Measurements from ENCODE around the gene MYBBP1A. TPM values are rescaled to one million over a fixed set of nuclear protein-coding genes. Genes with fewer than 3 reads are reported as not detected.

MYBBP1A gene
- total and polyA plus RNA-seq, 2 experiments from 2014 or later: 23.7 to 44.1 TPM

- Histone ChIP-seq H3K4me1 (ENCODE audit: insufficient read depth) (peaks cover 50% of the 10 kb centered on the region), H3K79me2 (peaks cover 28% of the 10 kb centered on the region), H3K27me3 (no peaks in the 10 kb centered on the region), H3K9me3 (ENCODE audit: low read depth) (no peaks in the 10 kb centered on the region), H2AFZ (no peak overlapping the region), H3K27ac (peak overlapping the region; percentile 96), H3K36me3 (replicated peaks; ENCODE audit: insufficient read depth, low read depth) (no peaks in the 10 kb centered on the region), H4K20me1 (ENCODE audit: insufficient read depth, poor library complexity, severe bottlenecking) (no peaks in the 10 kb centered on the region), H3K4me3 (no peak overlapping the region), H3K9me2 (replicated peaks; ENCODE audit: insufficient read depth) (no peaks in the 10 kb centered on the region), H3K4me2 (peak overlapping the region; percentile 69)
- no peak for TF ChIP-seq EZH2 (IDR thresholded peaks at IDR 0.05; ENCODE audit: borderline replicate concordance)
- no peak for TF ChIP-seq CTCF (IDR thresholded peaks at IDR 0.05; ENCODE audit: poor library complexity)
- TF ChIP-seq EZH2phosphoT487 (IDR thresholded peaks at IDR 0.05; ENCODE audit: low read depth, severe bottlenecking, unreplicated experiment): no peak
- no peak for DNase-seq (ENCODE audit: low spot score)
- 98% methylated on average over 4 of the region's 4 CpGs for whole genome bisulfite sequencing (ENCODE audit: low lambda C conversion rate, missing lambda C conversion rate)
These were observed 46.1 kb upstream of the MYBBP1A start for GRCh38 chr17:4601326-4601725.

- no peak for TF ChIP-seq EZH2 (IDR thresholded peaks at IDR 0.05; ENCODE audit: borderline replicate concordance)
- peak; percentile 13 for TF ChIP-seq CTCF (IDR thresholded peaks at IDR 0.05; ENCODE audit: poor library complexity)
- WGBS (ENCODE audit: low lambda C conversion rate, missing lambda C conversion rate): 26% methylated on average over 13 of the region's 13 CpGs
- H3K4me2 ChIP-seq: peak overlapping the region; percentile 69
- peaks cover 32% of the 10 kb centered on the region for H3K79me2 ChIP-seq
- H3K27ac ChIP-seq: peak overlapping the region; percentile 96
- H3K9me3 ChIP-seq (ENCODE audit: low read depth): no peaks in the 10 kb centered on the region
- H3K9me2 ChIP-seq (replicated peaks; ENCODE audit: insufficient read depth): no peaks in the 10 kb centered on the region
- DNase-seq (ENCODE audit: low spot score): peak; percentile 71
- H4K20me1 ChIP-seq (ENCODE audit: insufficient read depth, poor library complexity, severe bottlenecking): no peaks in the 10 kb centered on the region
- H3K4me3 ChIP-seq: no peak overlapping the region
- no peak overlapping the region for H2AFZ ChIP-seq
- no peaks in the 10 kb centered on the region for H3K27me3 ChIP-seq
- H3K36me3 ChIP-seq (replicated peaks; ENCODE audit: insufficient read depth, low read depth): no peaks in the 10 kb centered on the region
- peaks cover 44% of the 10 kb centered on the region for H3K4me1 ChIP-seq (ENCODE audit: insufficient read depth)
These were observed 45.4 kb upstream of the MYBBP1A start for GRCh38 chr17:4600563-4600962.

- peak overlapping the region; percentile 96 for H3K27ac ChIP-seq
- H3K27me3 ChIP-seq: no peaks in the 10 kb centered on the region
- no peak overlapping the region for H2AFZ ChIP-seq
- H3K4me1 ChIP-seq (ENCODE audit: insufficient read depth): peaks cover 49% of the 10 kb centered on the region
- peaks cover 38% of the 10 kb centered on the region for H3K79me2 ChIP-seq
- DNase-seq (ENCODE audit: low spot score): peak; percentile 94
- H3K36me3 ChIP-seq (replicated peaks; ENCODE audit: insufficient read depth, low read depth): no peaks in the 10 kb centered on the region
- TF ChIP-seq EZH2 (IDR thresholded peaks at IDR 0.05; ENCODE audit: borderline replicate concordance) (no peak), EZH2phosphoT487 (IDR thresholded peaks at IDR 0.05; ENCODE audit: low read depth, severe bottlenecking, unreplicated experiment) (no peak), CTCF (IDR thresholded peaks at IDR 0.05; ENCODE audit: poor library complexity) (no peak)
- 24% methylated on average over 23 of the region's 25 CpGs for WGBS (ENCODE audit: low lambda C conversion rate, missing lambda C conversion rate)
- H3K4me2 ChIP-seq: peak overlapping the region; percentile 69
- H3K9me2 ChIP-seq (replicated peaks; ENCODE audit: insufficient read depth): no peaks in the 10 kb centered on the region
- H4K20me1 ChIP-seq (ENCODE audit: insufficient read depth, poor library complexity, severe bottlenecking): no peaks in the 10 kb centered on the region
- H3K4me3 ChIP-seq: no peak overlapping the region
- H3K9me3 ChIP-seq (ENCODE audit: low read depth): no peaks in the 10 kb centered on the region
These were observed 44.5 kb upstream of the MYBBP1A start for GRCh38 chr17:4599505-4600281.

Measured in hepatocyte (in vitro differentiated cells).